ENCODE data around the gene UNC50. TPM values are rescaled to one million over a fixed set of nuclear protein-coding genes. Genes with fewer than 3 reads are reported as not detected.
A peak's percentile ranks its signal among the peaks of the same experiment; 100 is the strongest.

Gene UNC50
- total and polyA plus RNA-seq, 7 donors = 19.9 to 48.5 (median 26.6) TPM

GRCh38 chr2:98604547-98604946 lies 3.8 kb upstream of the UNC50 start:
- no peak for ATAC-seq
- TF ChIP-seq CTCF (IDR thresholded peaks at IDR 0.05) = no peak
- peaks cover 8 to 46% of the 10 kb centered on the region in 2 donors for H3K36me3 ChIP-seq (ENCODE audit: insufficient read depth in 1 of 2, low read depth in 1 of 2)
- no peak for DNase-seq
- H3K4me1 ChIP-seq = peaks cover 28% of the 10 kb centered on the region
- 47 to 80% (median 50%) methylated on average over 2 of the region's 2 CpGs for WGBS, 3 donors
- intact Hi-C loops (cut with DNase I) = loop anchor here (5.0 to 10.0 kb wide), 3 partner anchors 37 to 192 kb away; no protein-coding TSS in a partner anchor
- H3K27ac ChIP-seq = peak overlapping the region; percentile 11
- no peak overlapping the region for H3K4me3 ChIP-seq
- no peaks in the 10 kb centered on the region for H3K27me3 ChIP-seq (ENCODE audit: insufficient read depth in 3 of 3, low read length in 2 of 3)
- no peaks in the 10 kb centered on the region for H3K9me3 ChIP-seq

GRCh38 chr2:98605076-98605475 lies 3.3 kb upstream of the UNC50 start:
- DNase-seq = no peak
- H3K27me3 ChIP-seq (ENCODE audit: insufficient read depth in 3 of 3, low read length in 2 of 3) = no peaks in the 10 kb centered on the region
- H3K4me1 ChIP-seq = peaks cover 33% of the 10 kb centered on the region
- WGBS, 3 donors = 67 to 81% (median 73%) methylated on average over 3 of the region's 3 CpGs
- no peak overlapping the region for H3K4me3 ChIP-seq
- H3K9me3 ChIP-seq = no peaks in the 10 kb centered on the region
- intact Hi-C loops (cut with DNase I) = loop anchor here in 1 of 2 donors (10.0 kb wide), 1 partner anchor 190 kb away; no protein-coding TSS in a partner anchor
- ATAC-seq = no peak
- H3K27ac ChIP-seq = peak overlapping the region; percentile 11
- peaks cover 3 to 43% of the 10 kb centered on the region in 2 donors for H3K36me3 ChIP-seq (ENCODE audit: insufficient read depth in 1 of 2, low read depth in 1 of 2)
- TF ChIP-seq CTCF (IDR thresholded peaks at IDR 0.05) = no peak

- H3K36me3 ChIP-seq (ENCODE audit: insufficient read depth in 1 of 2, low read depth in 1 of 2) = peaks cover 6 to 43% of the 10 kb centered on the region in 2 donors
- intact Hi-C loops (cut with DNase I) = loop anchor here in 1 of 2 donors (10.0 kb wide), 1 partner anchor 192 kb away; no protein-coding TSS in a partner anchor
- no peak for TF ChIP-seq CTCF (IDR thresholded peaks at IDR 0.05)
- WGBS, 3 donors = 72 to 77% (median 75%) methylated on average over 7 of the region's 7 CpGs
- H3K4me3 ChIP-seq = peak overlapping the region; percentile 98
- H3K27me3 ChIP-seq (ENCODE audit: insufficient read depth in 3 of 3, low read length in 2 of 3) = no peaks in the 10 kb centered on the region
- ATAC-seq (no peak), DNase-seq (no peak)
- H3K27ac ChIP-seq = no peak overlapping the region
- no peaks in the 10 kb centered on the region for H3K9me3 ChIP-seq
- H3K4me1 ChIP-seq = peaks cover 47% of the 10 kb centered on the region
These were observed 2.0 kb upstream of the UNC50 start for GRCh38 chr2:98606431-98606830.

- Histone ChIP-seq H3K27ac (peak overlapping the region; percentile 99), H3K36me3 (ENCODE audit: insufficient read depth in 1 of 2, low read depth in 1 of 2) (peaks cover 3 to 43% of the 10 kb centered on the region in 2 donors), H3K27me3 (ENCODE audit: insufficient read depth in 3 of 3, low read length in 2 of 3) (no peaks in the 10 kb centered on the region), H3K4me1 (peaks cover 49% of the 10 kb centered on the region), H3K4me3 (peak overlapping the region; percentile 98), H3K9me3 (no peaks in the 10 kb centered on the region)
- DNase-seq (no peak), ATAC-seq (no peak)
- 61 to 70% (median 64%) methylated on average over 6 of the region's 6 CpGs for WGBS, 3 donors
- intact Hi-C loops (cut with DNase I) = loop anchor here in 1 of 2 donors (10.0 kb wide), 1 partner anchor 192 kb away; no protein-coding TSS in a partner anchor
- no peak for TF ChIP-seq CTCF (IDR thresholded peaks at IDR 0.05)
These were observed 1.3 kb upstream of the UNC50 start for GRCh38 chr2:98607104-98607503.

- Histone ChIP-seq H3K4me1 (peaks cover 49% of the 10 kb centered on the region), H3K27ac (peak overlapping the region; percentile 99), H3K4me3 (peak overlapping the region; percentile 98), H3K36me3 (ENCODE audit: insufficient read depth in 1 of 2, low read depth in 1 of 2) (peaks cover 3 to 43% of the 10 kb centered on the region in 2 donors), H3K27me3 (ENCODE audit: insufficient read depth in 3 of 3, low read length in 2 of 3) (no peaks in the 10 kb centered on the region), H3K9me3 (no peaks in the 10 kb centered on the region)
- intact Hi-C loops (cut with DNase I) = loop anchor here in 1 of 2 donors (10.0 kb wide), 1 partner anchor 193 kb away; no protein-coding TSS in a partner anchor
- WGBS, 3 donors = 4 to 9% (median 5%) methylated on average over 7 of the region's 7 CpGs
- ATAC-seq (peak in 2 of 4 donors; percentile 37 to 50), DNase-seq (no peak)
- TF ChIP-seq CTCF (IDR thresholded peaks at IDR 0.05) = no peak
These were observed 661 bp upstream of the UNC50 start for GRCh38 chr2:98607741-98608115.
